ENCODE measurements around the gene UBL4A.
"Not testable (repeated sequence)": the region's sequence is repeated elsewhere in the genome, so short reads cannot be mapped to it uniquely, and the experiment has no call there.

Gene UBL4A

DNA sequence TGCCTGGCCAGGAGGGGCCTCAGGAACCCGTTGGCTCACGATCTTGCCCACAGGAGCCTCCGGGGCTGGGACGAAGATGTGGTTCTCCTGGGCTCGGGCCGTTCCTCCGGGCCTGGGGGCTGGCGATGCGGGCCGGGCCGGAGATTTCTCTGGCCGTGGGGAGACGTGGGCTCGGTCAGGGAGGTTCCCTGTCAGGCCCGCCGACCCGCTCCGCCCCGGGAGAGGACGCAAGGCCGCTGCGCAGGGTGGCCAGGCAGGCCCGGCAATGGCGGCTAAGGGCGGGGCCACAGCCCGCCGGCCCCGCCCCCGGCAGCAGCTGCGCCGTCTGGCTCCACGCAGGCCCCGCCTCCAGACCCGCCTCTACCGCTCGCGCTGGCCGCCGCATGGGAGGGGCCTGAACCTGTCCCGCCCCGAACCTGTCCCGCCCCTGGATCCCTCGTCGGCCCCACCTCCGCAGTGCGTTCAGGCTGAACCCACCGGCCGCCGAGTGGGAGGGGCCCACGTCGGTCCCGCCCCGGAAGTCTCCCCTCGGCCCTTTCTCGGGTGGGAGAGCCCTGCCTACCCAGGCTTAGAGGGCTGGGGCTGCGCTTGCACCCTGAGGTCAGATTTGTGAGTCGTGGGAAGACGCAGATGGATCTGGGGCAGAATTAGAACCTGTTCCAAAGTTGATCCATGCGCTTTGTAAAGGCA, 29.7 kb upstream of the UBL4A start, which contains the start of gene FAM3A:
FAM3A (minus strand) TSS at position 267 of the 690 bp plus-strand sequence. CDS start 460 bp downstream, outside the sequence.
- no peak for TF ChIP-seq ZNF274 (IDR thresholded peaks at IDR 0.05; ENCODE audit: low read depth, low read length)
- peak within 1 kb of the TSS; percentile 73 for H3K4me3 ChIP-seq (ENCODE audit: low read length)

DNA sequence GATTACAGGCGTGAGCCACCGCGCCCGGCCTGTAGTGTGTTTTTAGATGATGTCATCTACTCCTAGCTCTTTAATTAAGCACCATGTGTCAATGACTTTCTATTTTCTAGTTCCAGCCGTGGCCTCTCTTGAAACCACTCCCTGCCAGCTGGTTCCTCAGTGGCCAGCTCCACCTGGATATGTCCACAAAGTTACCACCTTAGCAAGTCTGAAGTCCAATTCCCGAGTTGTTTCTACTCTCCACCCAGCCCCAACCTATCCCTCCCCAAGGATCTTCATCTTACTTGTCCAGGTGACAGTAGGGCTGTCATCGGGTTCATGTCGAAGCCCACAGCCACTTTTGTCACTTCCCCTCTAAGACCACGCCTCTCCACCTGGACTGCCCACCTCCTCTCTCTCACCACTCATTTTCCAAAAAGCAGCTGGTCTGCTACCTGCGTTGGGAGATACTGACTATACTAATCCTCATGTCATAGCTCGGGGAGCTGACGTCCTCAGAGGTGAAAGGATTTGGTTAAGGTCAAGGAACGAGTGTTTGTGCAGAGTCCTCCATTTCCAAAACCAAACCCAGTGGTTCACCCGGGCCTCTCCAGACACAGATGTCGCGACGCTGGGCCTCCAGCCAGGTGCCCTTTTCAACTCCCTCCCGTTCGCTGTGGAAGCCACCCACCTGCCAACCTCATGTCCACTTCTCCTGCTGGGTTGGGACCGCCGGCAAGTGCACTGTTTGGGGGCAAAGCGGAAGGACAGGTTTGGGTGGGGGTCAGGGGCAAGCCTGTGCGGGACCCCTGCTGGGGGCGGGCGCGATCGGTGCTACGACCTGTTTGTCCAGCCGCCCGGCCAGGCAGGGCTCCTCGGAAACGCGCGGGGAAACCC, 28.9 kb upstream of the UBL4A start:
- TF ChIP-seq ZNF274 (IDR thresholded peaks at IDR 0.05; ENCODE audit: low read depth, low read length): no peak

GRCh38 chrX:154513716-154514115, 27.3 kb upstream of the UBL4A start:
- H3K4me3 ChIP-seq (ENCODE audit: low read length): no peak overlapping the region
- no peak for TF ChIP-seq ZNF274 (IDR thresholded peaks at IDR 0.05; ENCODE audit: low read depth, low read length)

More for the DNA sequence above, 28.9 kb upstream of the UBL4A start:
- peak overlapping the region; percentile 73 for H3K4me3 ChIP-seq (ENCODE audit: low read length)

- TF ChIP-seq ZNF274 (IDR thresholded peaks at IDR 0.05; ENCODE audit: low read depth, low read length): no peak
- H3K4me3 ChIP-seq (ENCODE audit: low read length): no peak overlapping the region
Measured at GRCh38 chrX:154512879-154513553, 26.6 kb upstream of the UBL4A start.

DNA sequence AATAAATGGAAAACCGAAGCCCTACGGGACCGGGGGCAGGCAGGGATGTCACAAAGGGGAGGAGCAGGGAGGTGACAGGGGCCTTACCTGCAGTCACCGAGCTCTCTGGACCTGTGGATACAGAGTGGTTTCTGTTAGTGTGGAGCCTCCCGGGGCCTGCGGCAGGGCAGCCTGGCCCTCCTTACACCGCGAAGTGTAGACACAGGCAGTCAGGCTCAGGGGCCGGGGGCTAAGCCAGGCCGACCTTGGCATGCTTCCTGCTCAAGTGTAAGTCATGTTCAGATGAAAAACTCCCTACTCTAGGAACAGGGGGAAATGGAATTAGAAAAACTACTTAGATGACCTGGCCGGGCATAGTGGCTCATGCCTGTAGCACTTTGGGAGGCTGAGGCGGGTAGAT, 25.3 kb upstream of the UBL4A start:
- no peak for TF ChIP-seq ZNF274 (IDR thresholded peaks at IDR 0.05; ENCODE audit: low read depth, low read length)
- no peak overlapping the region for H3K4me3 ChIP-seq (ENCODE audit: low read length)

DNA sequence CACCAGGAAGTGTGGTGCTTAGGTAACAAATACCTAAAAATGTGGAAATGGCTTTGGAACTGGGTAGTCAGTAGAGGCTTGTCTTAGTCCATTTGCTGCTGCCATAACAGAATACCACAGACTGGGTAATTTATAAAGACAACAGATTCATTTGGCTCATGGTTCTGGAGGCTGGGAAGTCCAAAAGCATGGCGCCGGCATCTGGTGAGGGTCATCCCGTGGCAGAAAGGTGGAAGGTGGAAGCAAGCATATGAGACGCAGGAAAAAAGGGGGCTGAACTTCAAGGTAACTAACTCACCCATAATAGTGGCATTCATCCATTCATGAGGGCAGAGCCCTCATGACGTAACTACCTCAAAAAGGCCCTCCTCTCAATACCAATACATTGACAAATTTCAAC, 23.0 kb upstream of the UBL4A start:
- TF ChIP-seq ZNF274 (IDR thresholded peaks at IDR 0.05; ENCODE audit: low read depth, low read length): no peak
- no peak overlapping the region for H3K4me3 ChIP-seq (ENCODE audit: low read length)

GRCh38 chrX:154508384-154508745, 21.9 kb upstream of the UBL4A start:
- no peak for TF ChIP-seq ZNF274 (IDR thresholded peaks at IDR 0.05; ENCODE audit: low read depth, low read length)
- H3K4me3 ChIP-seq (ENCODE audit: low read length): no peak overlapping the region

DNA sequence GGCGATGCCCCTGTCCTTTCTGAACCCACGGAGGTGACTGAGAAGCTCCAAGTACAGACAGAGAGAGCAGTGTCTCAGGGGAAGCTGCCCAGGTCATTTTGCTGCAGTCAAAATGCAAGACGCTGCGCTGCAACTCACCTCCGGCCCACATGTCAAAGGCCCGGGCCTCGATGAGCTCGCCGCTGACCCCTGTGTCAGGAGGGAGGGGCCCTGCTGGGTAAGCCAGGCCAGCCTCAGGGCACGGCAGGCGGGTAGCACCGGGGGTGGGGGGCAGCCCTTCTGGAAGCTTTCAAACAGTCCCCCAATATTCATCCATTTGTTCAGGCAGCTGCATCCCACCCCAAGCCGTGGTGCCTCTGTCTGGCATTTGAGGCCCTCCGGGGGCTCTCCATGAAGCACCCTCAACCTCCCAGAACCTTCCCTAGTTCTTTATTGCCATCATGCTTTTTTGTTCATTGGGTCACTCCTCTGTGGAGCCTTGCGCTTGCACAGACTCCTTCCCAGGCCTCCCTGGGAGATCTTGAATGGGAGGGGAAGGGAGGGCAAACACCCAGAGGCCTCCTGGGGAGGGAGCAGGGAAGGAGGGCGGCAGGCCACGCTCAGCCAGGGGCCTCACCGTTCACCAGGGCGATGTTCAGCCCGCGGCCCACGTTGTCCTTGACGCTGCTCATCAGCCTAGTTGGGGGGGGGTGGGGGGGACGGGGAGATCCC, 21.4 kb upstream of the UBL4A start:
- H3K4me3 ChIP-seq (ENCODE audit: low read length): no peak overlapping the region
- TF ChIP-seq ZNF274 (IDR thresholded peaks at IDR 0.05; ENCODE audit: low read depth, low read length): no peak

GRCh38 chrX:154506483-154507332, 20.3 kb upstream of the UBL4A start:
- TF ChIP-seq ZNF274 (IDR thresholded peaks at IDR 0.05; ENCODE audit: low read depth, low read length): no peak

DNA sequence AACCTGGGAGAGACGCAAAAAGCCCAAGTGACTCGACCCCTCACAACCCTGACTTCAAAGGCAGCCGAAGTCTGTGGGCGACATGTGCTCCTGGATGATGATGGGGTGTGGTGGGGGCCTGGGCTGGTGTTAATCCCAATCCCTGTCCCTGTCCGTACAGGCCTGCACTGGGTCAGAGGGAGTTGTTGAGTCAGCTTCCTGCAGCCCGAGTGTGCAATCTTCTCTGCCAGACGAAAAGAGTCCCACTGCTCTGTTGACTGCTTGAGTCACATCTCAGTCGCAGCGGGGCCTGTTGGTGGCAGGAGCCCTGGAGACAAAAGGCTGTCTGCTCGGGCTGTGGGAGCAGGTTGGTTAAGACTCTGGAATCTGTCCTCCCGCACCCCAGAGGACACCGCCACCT, 19.3 kb upstream of the UBL4A start:
- H3K4me3 ChIP-seq (ENCODE audit: low read length): no peak overlapping the region
- TF ChIP-seq ZNF274 (IDR thresholded peaks at IDR 0.05; ENCODE audit: low read depth, low read length): no peak

More at GRCh38 chrX:154506483-154507332, 20.3 kb upstream of the UBL4A start:
- no peak overlapping the region for H3K4me3 ChIP-seq (ENCODE audit: low read length)

GRCh38 chrX:154502989-154503388, 16.6 kb upstream of the UBL4A start:
- no peak for TF ChIP-seq ZNF274 (IDR thresholded peaks at IDR 0.05; ENCODE audit: low read depth, low read length)
- H3K4me3 ChIP-seq (ENCODE audit: low read length): no peak overlapping the region

DNA sequence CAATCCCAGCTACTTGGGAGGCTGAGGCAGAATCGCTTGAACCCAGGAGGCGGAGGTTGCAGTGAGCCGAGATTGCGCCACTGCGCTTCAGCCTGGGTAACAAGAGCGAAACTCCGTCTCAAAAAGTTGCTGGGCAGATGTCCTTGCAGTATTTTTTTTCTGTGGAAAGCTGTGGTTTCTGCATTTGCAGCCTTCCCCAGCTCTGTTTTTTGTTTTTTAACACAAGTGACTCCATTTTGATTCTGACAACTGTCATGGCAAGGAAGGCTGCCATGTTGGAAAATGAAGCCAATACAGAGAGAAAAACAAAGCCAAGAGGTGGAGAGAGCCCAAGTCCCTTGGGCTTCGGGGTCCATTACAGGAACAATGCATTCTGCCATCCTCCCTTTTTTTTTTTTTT, 15.7 kb upstream of the UBL4A start:
- no peak overlapping the region for H3K4me3 ChIP-seq (ENCODE audit: low read length)
- no peak for TF ChIP-seq ZNF274 (IDR thresholded peaks at IDR 0.05; ENCODE audit: low read depth, low read length)

DNA sequence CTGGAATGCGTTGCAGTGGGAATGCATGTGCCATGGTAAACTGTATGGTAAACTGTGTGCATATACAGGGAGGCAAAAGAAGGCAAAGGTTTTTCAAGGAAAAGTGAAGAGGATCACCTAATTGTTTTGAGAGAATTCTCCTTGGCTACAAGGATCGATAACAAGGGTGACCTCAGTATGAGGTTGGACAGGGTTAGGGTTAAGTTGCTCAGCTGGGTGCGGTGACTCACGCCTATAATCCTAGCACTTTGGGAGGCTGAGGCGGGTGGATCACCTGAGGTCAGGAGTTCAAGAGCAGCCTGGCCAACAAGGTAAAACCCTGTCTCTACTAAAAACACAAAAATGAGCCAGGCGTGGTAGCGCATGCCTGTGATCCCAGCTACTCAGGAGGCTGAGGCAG, 15.0 kb upstream of the UBL4A start:
- H3K4me3 ChIP-seq (ENCODE audit: low read length): not testable (repeated sequence)

- H3K4me3 ChIP-seq (ENCODE audit: low read length): not testable (repeated sequence)
Measured at GRCh38 chrX:154496591-154497137, 10.2 kb upstream of the UBL4A start.

All from GM08714 (cell line).